Measurements from ENCODE around the gene SRMS. TPM values are rescaled to one million over a fixed set of nuclear protein-coding genes. Genes with fewer than 3 reads are reported as not detected.
"Not testable (repeated sequence)": the region's sequence is repeated elsewhere in the genome, so short reads cannot be mapped to it uniquely, and the experiment has no call there.

Gene SRMS
- total and polyA plus RNA-seq, 10 donors: 0.07 to 1.5 (median 0.78) TPM; not detected in 2

- TF ChIP-seq, protein P1, sequence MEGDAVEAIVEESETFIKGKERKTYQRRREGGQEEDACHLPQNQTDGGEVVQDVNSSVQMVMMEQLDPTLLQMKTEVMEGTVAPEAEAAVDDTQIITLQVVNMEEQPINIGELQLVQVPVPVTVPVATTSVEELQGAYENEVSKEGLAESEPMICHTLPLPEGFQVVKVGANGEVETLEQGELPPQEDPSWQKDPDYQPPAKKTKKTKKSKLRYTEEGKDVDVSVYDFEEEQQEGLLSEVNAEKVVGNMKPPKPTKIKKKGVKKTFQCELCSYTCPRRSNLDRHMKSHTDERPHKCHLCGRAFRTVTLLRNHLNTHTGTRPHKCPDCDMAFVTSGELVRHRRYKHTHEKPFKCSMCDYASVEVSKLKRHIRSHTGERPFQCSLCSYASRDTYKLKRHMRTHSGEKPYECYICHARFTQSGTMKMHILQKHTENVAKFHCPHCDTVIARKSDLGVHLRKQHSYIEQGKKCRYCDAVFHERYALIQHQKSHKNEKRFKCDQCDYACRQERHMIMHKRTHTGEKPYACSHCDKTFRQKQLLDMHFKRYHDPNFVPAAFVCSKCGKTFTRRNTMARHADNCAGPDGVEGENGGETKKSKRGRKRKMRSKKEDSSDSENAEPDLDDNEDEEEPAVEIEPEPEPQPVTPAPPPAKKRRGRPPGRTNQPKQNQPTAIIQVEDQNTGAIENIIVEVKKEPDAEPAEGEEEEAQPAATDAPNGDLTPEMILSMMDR (IDR thresholded peaks at IDR 0.05 in 8 of 11, conservative IDR thresholded peaks at IDR 0.05 in 3 of 11): no peak
- TF ChIP-seq POLR2AphosphoS5 (IDR thresholded peaks at IDR 0.05) (no peak), POLR2A (IDR thresholded peaks at IDR 0.05) (no peak)
- Histone ChIP-seq H3K4me1 (peaks cover 14 to 44% (median 33%) of the 10 kb centered on the region in 6 donors), H3K36me3 (peaks cover 0 to 25% (median 8%) of the 10 kb centered on the region in 6 donors), H3K4me3 (peak overlapping the region in 7 of 8 donors; percentile 81 to 97 (median 89)), H3K9me3 (peaks cover 0 to 22% (median 11%) of the 10 kb centered on the region in 8 donors), H3K27me3 (replicated peaks in 1 of 7) (peaks cover 0 to 23% (median 0%) of the 10 kb centered on the region in 7 donors), H3K27ac (peak overlapping the region in 7 of 8 donors; percentile 92 to 96 (median 94))
- peak; percentile 82 for DNase-seq
- intact Hi-C loops (cut with DNase I; ENCODE audit: low total_unique reads): no loop called here
- WGBS, 5 donors: 75 to 89% (median 78%) methylated on average over 27 to 32 of the region's 32 CpGs
Measured at GRCh38 chr20:63518946-63519667, 28.4 kb downstream of the SRMS start.

GRCh38 chr20:63518351-63518861, 29.1 kb downstream of the SRMS start:
- Histone ChIP-seq H3K4me1 (peaks cover 14 to 44% (median 33%) of the 10 kb centered on the region in 6 donors), H3K27me3 (replicated peaks in 1 of 7) (peaks cover 0 to 23% (median 0%) of the 10 kb centered on the region in 7 donors), H3K36me3 (peaks cover 0 to 20% (median 6%) of the 10 kb centered on the region in 6 donors), H3K27ac (no peak overlapping the region), H3K4me3 (no peak overlapping the region), H3K9me3 (peaks cover 0 to 23% (median 7%) of the 10 kb centered on the region in 8 donors)
- DNase-seq: peak; percentile 76
- WGBS, 5 donors: 82 to 89% (median 85%) methylated on average over 11 to 20 of the region's 20 CpGs
- TF ChIP-seq, protein P1 (IDR thresholded peaks at IDR 0.05 in 8 of 11, conservative IDR thresholded peaks at IDR 0.05 in 3 of 11): no peak
- TF ChIP-seq POLR2AphosphoS5 (IDR thresholded peaks at IDR 0.05) (no peak), POLR2A (IDR thresholded peaks at IDR 0.05) (no peak)
- intact Hi-C loops (cut with DNase I; ENCODE audit: low total_unique reads): no loop called here

DNA sequence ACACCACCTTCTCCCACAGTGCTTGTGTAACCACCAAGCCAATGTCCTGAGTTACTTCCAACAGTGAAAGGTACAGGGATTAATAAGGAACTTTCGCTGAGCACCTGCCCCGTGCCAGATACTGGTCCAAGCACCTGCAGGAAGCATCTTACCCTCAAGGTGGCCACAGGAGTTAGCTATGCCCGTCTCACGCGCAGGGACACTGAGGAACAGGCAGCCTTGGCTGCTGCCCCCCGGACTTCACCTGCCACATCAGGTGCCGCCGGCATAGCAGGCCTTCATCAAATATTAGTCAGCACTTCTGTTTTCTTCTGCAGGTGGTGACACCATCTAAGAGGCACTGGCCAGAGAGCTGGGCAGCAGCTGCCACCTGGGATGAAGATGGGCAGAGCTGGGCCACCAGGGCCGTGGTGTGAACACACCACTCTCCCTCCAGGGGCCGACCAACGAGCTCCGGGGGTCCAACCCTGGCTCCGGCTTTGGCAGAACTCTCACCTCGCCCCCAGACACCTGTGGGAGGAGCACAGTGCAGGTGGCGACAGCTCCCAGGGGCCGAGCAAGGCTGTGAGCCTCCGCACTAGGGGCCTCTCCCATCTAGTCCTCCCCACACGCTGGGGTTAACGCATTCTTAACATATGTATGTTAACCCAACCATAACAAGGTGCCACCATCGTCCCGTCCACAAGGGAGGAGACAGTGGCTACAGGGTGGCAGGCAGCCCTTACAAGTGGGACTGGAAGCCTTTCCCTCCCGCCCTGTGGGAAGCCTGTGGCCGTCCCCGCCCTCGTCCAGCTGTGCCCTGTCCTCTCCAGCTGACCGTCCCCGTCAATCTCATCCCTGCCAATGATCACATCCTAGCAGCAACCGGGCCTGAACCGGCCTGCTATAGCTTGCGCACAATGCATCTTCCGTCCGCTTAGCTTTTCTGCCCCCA, 29.9 kb downstream of the SRMS start:
- H3K9me3 ChIP-seq: peaks cover 0 to 17% (median 2%) of the 10 kb centered on the region in 8 donors
- intact Hi-C loops (cut with DNase I; ENCODE audit: low total_unique reads): no loop called here
- peaks cover 14 to 39% (median 31%) of the 10 kb centered on the region in 6 donors for H3K4me1 ChIP-seq
- no peak overlapping the region for H3K27ac ChIP-seq
- TF ChIP-seq POLR2AphosphoS5 (IDR thresholded peaks at IDR 0.05) (no peak), POLR2A (IDR thresholded peaks at IDR 0.05) (no peak)
- TF ChIP-seq, protein P1 (IDR thresholded peaks at IDR 0.05 in 8 of 11, conservative IDR thresholded peaks at IDR 0.05 in 3 of 11): no peak
- peaks cover 0 to 12% (median 6%) of the 10 kb centered on the region in 6 donors for H3K36me3 ChIP-seq
- peaks cover 0 to 25% (median 0%) of the 10 kb centered on the region in 7 donors for H3K27me3 ChIP-seq (replicated peaks in 1 of 7)
- 81 to 94% (median 91%) methylated on average over 26 to 32 of the region's 32 CpGs for WGBS, 5 donors
- peak; percentile 75 for DNase-seq
- no peak overlapping the region for H3K4me3 ChIP-seq

GRCh38 chr20:63514520-63514919, 33.0 kb downstream of the SRMS start:
- H3K4me3 ChIP-seq; DNase-seq; intact Hi-C loops (cut with DNase I; ENCODE audit: low total_unique reads); H3K27ac ChIP-seq; H3K36me3 ChIP-seq: not testable (repeated sequence)
- H3K9me3 ChIP-seq: peaks cover 0 to 17% (median 2%) of the 10 kb centered on the region in 8 donors
- H3K27me3 ChIP-seq (replicated peaks in 1 of 7): peaks cover 0 to 48% (median 7%) of the 10 kb centered on the region in 7 donors
- peaks cover 0 to 14% (median 9%) of the 10 kb centered on the region in 6 donors for H3K4me1 ChIP-seq
- 45 to 58% (median 51%) methylated on average over 9 to 10 of the region's 10 CpGs for WGBS, 5 donors

All from spleen (tissue), 11 donors.